Gastroesophageal sphincter (tissue), 4 donors: ENCODE data around the gene AKAP13. TPM values are rescaled to one million over a fixed set of nuclear protein-coding genes. Genes with fewer than 3 reads are reported as not detected.

Source experiments
- ATAC-seq: fragments of 150-250 bp; one replicate; pipeline ENCODE4 v1.9.1; 2016; ENCODE audit warnings: mild to moderate bottlenecking, moderate library complexity
- H3K27ac ChIP-seq, 4 donors: fragments of 200-600 bp; sonication (generic) in 3 of 4; 1 replicate in 3 of 4; 2 replicates in 1 of 4; pipeline ENCODE4 v1.5.1; 2016 to 2019
- H3K27me3 ChIP-seq: fragments of 200-600 bp; sonication (generic); one replicate; pipeline ENCODE4 v1.5.1; 2019
- H3K36me3 ChIP-seq, 2 donors: fragments of 200-600 bp; sonication (generic); one replicate each; pipeline ENCODE4 v1.5.1; 2019; ENCODE audit warnings: control low read depth in 1 of 2
- H3K4me1 ChIP-seq, 3 donors: fragments of 200-600 bp; sonication (generic); 1 replicate in 2 of 3; 2 replicates in 1 of 3; pipeline ENCODE4 v1.5.1; 2016 to 2019; ENCODE audit warnings: control low read depth in 2 of 3
- H3K4me3 ChIP-seq, 2 donors: fragments of 200-600 bp; sonication (generic); one replicate each; pipeline ENCODE4 v1.5.1; 2019; ENCODE audit warnings: mild to moderate bottlenecking in 1 of 2, moderate library complexity in 1 of 2
- H3K9me3 ChIP-seq, 3 donors: fragments of 200-600 bp; sonication (generic); one replicate each; pipeline ENCODE4 v1.5.1; 2017 to 2019; ENCODE audit warnings: control low read depth in 2 of 3
- CTCF ChIP-seq, 4 experiments: fragments of 200-600 bp in 2 of 4; fragments of 450-650 bp in 2 of 4; sonication (generic) in 1 of 4; IDR thresholded peaks; one replicate each; pipeline ENCODE4 v1.5.1; 2017 to 2019; ENCODE audit warnings: antibody characterized with exemption in 4 of 4, mild to moderate bottlenecking in 2 of 4, moderate library complexity in 2 of 4
- EP300 ChIP-seq: sonication (generic); formaldehyde crosslinking; IDR thresholded peaks from one replicate; pipeline ENCODE4 v1.6.1; 2017; ENCODE audit warnings: antibody characterized with exemption, mild to moderate bottlenecking
- POLR2A ChIP-seq, 2 donors: fragments of 450-650 bp; IDR thresholded peaks; one replicate each; pipeline ENCODE4 v1.6.1; 2017; ENCODE audit warnings: antibody characterized with exemption in 2 of 2, mild to moderate bottlenecking in 2 of 2, moderate library complexity in 1 of 2
- POLR2AphosphoS5 ChIP-seq: sonication (generic); formaldehyde crosslinking; IDR thresholded peaks from one replicate; pipeline ENCODE4 v1.6.1; 2017; ENCODE audit warnings: antibody characterized with exemption
- WGBS, 2 donors: methylation state at CpG; one replicate each; pipeline ENCODE4 v1.1.5; 2018; ENCODE audit warnings: low coverage in 1 of 2; 5-methylcytosine and 5-hydroxymethylcytosine counted together
- total RNA-seq, 4 donors: library from RNA; depleted of rRNA; stranded (reverse); fragments of >200 nt; gene quantifications; one replicate each; pipeline ENCODE4 v1.1.0, GENCODE V29; 2016

Gene AKAP13
- total RNA-seq, 4 donors from 2014 or later, result 196 to 252 (median 215) TPM

GRCh38 chr15:85726454-85726853 is 346.1 kb downstream of the AKAP13 start:
- peaks cover 26 to 88% (median 39%) of the 10 kb centered on the region in 3 donors for H3K4me1 ChIP-seq
- TF ChIP-seq POLR2AphosphoS5, result peak; percentile 78
- no peak for TF ChIP-seq EP300
- peaks cover 8 to 79% of the 10 kb centered on the region in 2 donors for H3K36me3 ChIP-seq
- no peaks in the 10 kb centered on the region for H3K9me3 ChIP-seq
- peak overlapping the region; percentile 84 to 99 (median 86) for H3K27ac ChIP-seq
- WGBS, 2 donors, result 38 to 43% methylated on average over 2 of the region's 2 CpGs
- ATAC-seq, result peak; percentile 71
- H3K4me3 ChIP-seq, result no peak overlapping the region
- H3K27me3 ChIP-seq, result no peaks in the 10 kb centered on the region

GRCh38 chr15:85727068-85727467 is 346.7 kb downstream of the AKAP13 start:
- no peak for TF ChIP-seq EP300
- TF ChIP-seq POLR2A (IDR thresholded peaks at IDR 0.05), result no peak
- no peak for TF ChIP-seq CTCF (IDR thresholded peaks at IDR 0.05)
- TF ChIP-seq POLR2AphosphoS5, result peak; percentile 42
- WGBS, 2 donors, result 26 to 65% methylated on average over 2 of the region's 2 CpGs
- H3K36me3 ChIP-seq, result peaks cover 5 to 79% of the 10 kb centered on the region in 2 donors
- no peaks in the 10 kb centered on the region for H3K9me3 ChIP-seq
- H3K4me1 ChIP-seq, result peaks cover 26 to 88% (median 39%) of the 10 kb centered on the region in 3 donors
- no peak overlapping the region for H3K4me3 ChIP-seq
- H3K27ac ChIP-seq, result peak overlapping the region; percentile 84 to 99 (median 86)
- H3K27me3 ChIP-seq, result no peaks in the 10 kb centered on the region
- ATAC-seq, result peak; percentile 61

- 21 to 33% methylated on average over 5 of the region's 5 CpGs for WGBS, 2 donors
- no peak overlapping the region for H3K4me3 ChIP-seq
- peaks cover 0 to 84% of the 10 kb centered on the region in 2 donors for H3K36me3 ChIP-seq
- no peaks in the 10 kb centered on the region for H3K27me3 ChIP-seq
- peak; percentile 39 for ATAC-seq
- H3K9me3 ChIP-seq, result peaks cover 0 to 12% (median 0%) of the 10 kb centered on the region in 3 donors
- TF ChIP-seq EP300, result no peak
- TF ChIP-seq POLR2A (IDR thresholded peaks at IDR 0.05), result no peak
- peak; percentile 16 for TF ChIP-seq POLR2AphosphoS5
- peak; percentile 76 to 87 (median 84) for TF ChIP-seq CTCF (IDR thresholded peaks at IDR 0.05)
- peak overlapping the region; percentile 13 to 86 (median 66) for H3K27ac ChIP-seq
- peaks cover 12 to 59% (median 25%) of the 10 kb centered on the region in 3 donors for H3K4me1 ChIP-seq
Measured at GRCh38 chr15:85730001-85730820, 349.8 kb downstream of the AKAP13 start.

GRCh38 chr15:85733416-85733815 is 353.0 kb downstream of the AKAP13 start:
- Histone ChIP-seq H3K4me1 (peaks cover 0 to 32% (median 0%) of the 10 kb centered on the region in 3 donors), H3K9me3 (peaks cover 0 to 12% (median 0%) of the 10 kb centered on the region in 3 donors), H3K4me3 (no peak overlapping the region), H3K27me3 (no peaks in the 10 kb centered on the region), H3K27ac (no peak overlapping the region), H3K36me3 (peaks cover 3 to 99% of the 10 kb centered on the region in 2 donors)
- TF ChIP-seq POLR2A (IDR thresholded peaks at IDR 0.05) (no peak), POLR2AphosphoS5 (no peak), CTCF (IDR thresholded peaks at IDR 0.05) (no peak), EP300 (no peak)
- ATAC-seq, result no peak

- no peak overlapping the region for H3K4me3 ChIP-seq
- H3K27ac ChIP-seq, result no peak overlapping the region
- peaks cover 3 to 98% of the 10 kb centered on the region in 2 donors for H3K36me3 ChIP-seq
- H3K4me1 ChIP-seq, result peaks cover 0 to 18% (median 5%) of the 10 kb centered on the region in 3 donors
- ATAC-seq, result no peak
- H3K27me3 ChIP-seq, result no peaks in the 10 kb centered on the region
- TF ChIP-seq POLR2AphosphoS5 (no peak), CTCF (IDR thresholded peaks at IDR 0.05) (no peak), POLR2A (IDR thresholded peaks at IDR 0.05) (no peak), EP300 (no peak)
- H3K9me3 ChIP-seq, result peaks cover 0 to 12% (median 0%) of the 10 kb centered on the region in 3 donors
- 82 to 91% methylated on average over 2 to 5 of the region's 6 CpGs for WGBS, 2 donors
Measured at GRCh38 chr15:85737061-85737460, 356.7 kb downstream of the AKAP13 start.
